Upper lobe of left lung (tissue), 6 donors: ENCODE results near the gene AGAP1. TPM values are rescaled to one million over a fixed set of nuclear protein-coding genes. Genes with fewer than 3 reads are reported as not detected.

Experiments used
- ATAC-seq, 2 donors: fragments of 200-7000 bp; cut with Tn5 transposase; one replicate each; pipeline ENCODE4 v1.9.1; 2022; ENCODE audit warnings: mild to moderate bottlenecking in 2 of 2, moderate library complexity in 2 of 2; ENCODE audit not compliant: low FRiP score in 2 of 2
- DNase-seq, 2 donors: peaks; one replicate each; pipeline ENCODE4 v3.0.0-alpha.2; 2019 to 2020
- H3K27ac ChIP-seq, 4 donors: fragments of 200-600 bp; sonication (generic); one replicate each; pipeline ENCODE4 v1.5.1; 2016 to 2019
- H3K27me3 ChIP-seq, 4 donors: fragments of 200-600 bp; sonication (generic); one replicate each; pipeline ENCODE4 v1.5.1; 2017 to 2019
- H3K36me3 ChIP-seq, 4 donors: fragments of 200-600 bp; sonication (generic); one replicate each; pipeline ENCODE4 v1.5.1; 2016 to 2019
- H3K4me1 ChIP-seq, 4 donors: fragments of 200-600 bp; sonication (generic); one replicate each; pipeline ENCODE4 v1.5.1; 2018 to 2019
- H3K4me3 ChIP-seq, 4 donors: fragments of 200-600 bp; sonication (generic); one replicate each; pipeline ENCODE4 v1.5.1; 2017 to 2019; ENCODE audit warnings: mild to moderate bottlenecking in 2 of 4, moderate library complexity in 1 of 4
- H3K9me3 ChIP-seq, 4 donors: fragments of 200-600 bp; sonication (generic); one replicate each; pipeline ENCODE4 v1.5.1; 2018 to 2019
- CTCF ChIP-seq, 6 experiments: fragments of 450-650 bp in 4 of 6; fragments of 200-600 bp in 2 of 6; sonication (generic) in 2 of 6; IDR thresholded peaks; one replicate each; pipeline ENCODE4 v1.5.1; 2016 to 2019; ENCODE audit warnings: antibody characterized with exemption in 6 of 6
- EP300 ChIP-seq, 4 donors: sonication (generic); formaldehyde crosslinking; IDR thresholded peaks; one replicate each; pipeline ENCODE4 v1.5.1; 2017; ENCODE audit warnings: antibody characterized with exemption in 4 of 4, control low read depth in 2 of 4
- POLR2A ChIP-seq, 4 donors: fragments of 450-650 bp; IDR thresholded peaks; one replicate each; pipeline ENCODE4 v1.5.1; 2016 to 2017; ENCODE audit warnings: antibody characterized with exemption in 4 of 4, mild to moderate bottlenecking in 2 of 4
- POLR2AphosphoS5 ChIP-seq, 2 donors: sonication (generic); formaldehyde crosslinking; IDR thresholded peaks; one replicate each; pipeline ENCODE4 v1.5.1; 2017; ENCODE audit warnings: antibody characterized with exemption in 2 of 2
- WGBS, 2 donors: methylation state at CpG; one replicate each; pipeline ENCODE4 v1.1.5; 2017 to 2018; 5-methylcytosine and 5-hydroxymethylcytosine counted together
- total RNA-seq, 6 donors: library from RNA; depleted of rRNA in 4 of 6; stranded (reverse); fragments of >200 nt in 4 of 6; gene quantifications; one replicate each; pipeline versions ENCODE4 v1.1.0 to v1.2.1, GENCODE V29; 2016 to 2021
- donor health status: DM: no; HTN: no; CAD: no; lungs with moderate emphysema.
- donor health status: DM: no; HTN: yes; CAD: no; lungs with severe emphysema.

The AGAP1 gene
- total RNA-seq, 6 donors from 2014 or later, result 25.5 to 45.1 (median 30.7) TPM

GRCh38 chr2:236051351-236051750 is 557.5 kb downstream of the AGAP1 start:
- WGBS, 2 donors, result 68 to 81% methylated on average over 10 of the region's 10 CpGs
- H3K9me3 ChIP-seq, result no peaks in the 10 kb centered on the region
- DNase-seq (peak in 1 of 2 donors; percentile 58), ATAC-seq (no peak)
- no peak overlapping the region for H3K4me3 ChIP-seq
- no peak overlapping the region for H3K27ac ChIP-seq
- H3K4me1 ChIP-seq, result no peaks in the 10 kb centered on the region
- peaks cover 0 to 20% (median 11%) of the 10 kb centered on the region in 4 donors for H3K36me3 ChIP-seq
- TF ChIP-seq POLR2AphosphoS5 (IDR thresholded peaks at IDR 0.05) (no peak), POLR2A (IDR thresholded peaks at IDR 0.05) (no peak), CTCF (IDR thresholded peaks at IDR 0.05) (no peak), EP300 (IDR thresholded peaks at IDR 0.05) (no peak)
- H3K27me3 ChIP-seq, result no peaks in the 10 kb centered on the region

GRCh38 chr2:236051806-236052205 is 558.0 kb downstream of the AGAP1 start:
- ATAC-seq, result no peak
- no peaks in the 10 kb centered on the region for H3K9me3 ChIP-seq
- WGBS, 2 donors, result 92 to 94% methylated on average over 11 of the region's 11 CpGs
- no peaks in the 10 kb centered on the region for H3K4me1 ChIP-seq
- H3K27me3 ChIP-seq, result no peaks in the 10 kb centered on the region
- no peak overlapping the region for H3K4me3 ChIP-seq
- DNase-seq, result no peak
- TF ChIP-seq EP300 (IDR thresholded peaks at IDR 0.05) (no peak), CTCF (IDR thresholded peaks at IDR 0.05) (no peak), POLR2A (IDR thresholded peaks at IDR 0.05) (no peak), POLR2AphosphoS5 (IDR thresholded peaks at IDR 0.05) (no peak)
- peaks cover 0 to 20% (median 11%) of the 10 kb centered on the region in 4 donors for H3K36me3 ChIP-seq
- H3K27ac ChIP-seq, result no peak overlapping the region

GRCh38 chr2:236052206-236052605 is 558.4 kb downstream of the AGAP1 start:
- ATAC-seq, result no peak
- no peak overlapping the region for H3K27ac ChIP-seq
- TF ChIP-seq EP300 (IDR thresholded peaks at IDR 0.05) (no peak), POLR2AphosphoS5 (IDR thresholded peaks at IDR 0.05) (no peak), CTCF (IDR thresholded peaks at IDR 0.05) (no peak), POLR2A (IDR thresholded peaks at IDR 0.05) (no peak)
- H3K4me3 ChIP-seq, result no peak overlapping the region
- 93 to 95% methylated on average over 9 to 14 of the region's 14 CpGs for WGBS, 2 donors
- no peaks in the 10 kb centered on the region for H3K4me1 ChIP-seq
- H3K9me3 ChIP-seq, result no peaks in the 10 kb centered on the region
- peaks cover 0 to 20% (median 11%) of the 10 kb centered on the region in 4 donors for H3K36me3 ChIP-seq
- DNase-seq, result no peak
- no peaks in the 10 kb centered on the region for H3K27me3 ChIP-seq

GRCh38 chr2:236052926-236053821 is 559.3 kb downstream of the AGAP1 start:
- ATAC-seq, result no peak
- 69 to 76% methylated on average over 37 of the region's 37 CpGs for WGBS, 2 donors
- H3K36me3 ChIP-seq, result peaks cover 0 to 18% (median 10%) of the 10 kb centered on the region in 4 donors
- no peak overlapping the region for H3K27ac ChIP-seq
- no peak overlapping the region for H3K4me3 ChIP-seq
- H3K4me1 ChIP-seq, result no peaks in the 10 kb centered on the region
- TF ChIP-seq POLR2A (IDR thresholded peaks at IDR 0.05), result no peak
- no peak for TF ChIP-seq POLR2AphosphoS5 (IDR thresholded peaks at IDR 0.05)
- TF ChIP-seq CTCF (IDR thresholded peaks at IDR 0.05), result no peak
- no peak for TF ChIP-seq EP300 (IDR thresholded peaks at IDR 0.05)
- H3K9me3 ChIP-seq, result peaks cover 0 to 4% (median 0%) of the 10 kb centered on the region in 4 donors
- H3K27me3 ChIP-seq, result no peaks in the 10 kb centered on the region
- DNase-seq, result peak in 1 of 2 donors; percentile 62
